ENCODE measurements around the gene MS4A6E.

The MS4A6E gene

GRCh38 chr11:60376601-60377000 is 49.5 kb downstream of the MS4A6E start:
- no peak for DNase-seq

GRCh38 chr11:60377401-60378136 is 50.5 kb downstream of the MS4A6E start:
- DNase-seq, result no peak

- no peak for DNase-seq
Measured at GRCh38 chr11:60378354-60378753, 51.3 kb downstream of the MS4A6E start, which contains the start of gene MS4A7. Gene MS4A7 (plus strand): TSS chr11:60378532. CDS start chr11:60383142, 4,610 bp downstream.

- DNase-seq, result no peak
Measured at GRCh38 chr11:60389279-60389910, 62.3 kb downstream of the MS4A6E start.

- DNase-seq, result no peak
Measured at GRCh38 chr11:60390419-60390818, 63.4 kb downstream of the MS4A6E start.

Data from DMS 273 treated with DMSO at 0.1 percent for 48 hours (cell line).